ENCODE measurements around the gene FADS2. TPM values are rescaled to one million over a fixed set of nuclear protein-coding genes. Genes with fewer than 3 reads are reported as not detected.

FADS2 gene
- total RNA-seq, 1 experiment from 2014 or later: 514 TPM

DNA sequence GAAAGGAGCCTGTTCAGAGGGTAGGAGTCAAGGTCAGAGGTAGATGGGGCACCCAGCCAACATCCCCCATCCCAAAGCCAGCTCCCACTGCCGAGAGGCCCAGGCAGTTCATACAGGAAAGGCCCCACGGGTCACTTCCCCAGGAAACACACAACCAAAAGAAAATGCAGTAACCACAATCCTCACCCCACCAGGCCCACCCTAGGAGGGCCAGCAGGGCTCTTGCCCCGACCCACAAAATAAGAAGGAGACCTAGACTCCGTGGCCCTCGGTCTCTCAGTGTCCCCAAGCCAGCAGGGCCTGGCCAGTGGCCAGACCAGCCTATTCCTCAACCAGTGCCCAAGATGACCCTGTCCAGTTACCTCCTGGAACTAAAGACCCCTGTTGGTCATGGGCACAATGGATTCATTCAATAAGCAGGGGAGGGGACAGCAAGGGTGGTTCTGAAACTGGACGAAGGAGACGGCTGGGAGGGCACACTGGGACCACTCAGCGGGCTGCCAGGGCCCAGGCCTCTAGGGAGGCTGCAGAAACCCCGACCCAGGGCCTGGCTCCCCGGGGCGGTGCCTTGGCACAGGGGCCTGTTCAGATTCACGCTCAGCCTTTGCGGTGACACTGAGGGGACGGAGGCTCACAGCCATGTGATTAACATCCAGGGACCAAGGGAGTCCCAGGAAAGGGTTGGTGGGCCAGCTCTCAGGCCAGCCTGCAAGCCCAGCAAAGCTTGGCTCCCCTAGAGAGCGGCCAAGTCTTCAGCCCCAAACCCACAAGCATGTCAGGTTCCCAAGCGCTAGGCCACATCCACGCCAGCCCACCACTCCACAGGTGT is 83.8 kb downstream of the FADS2 start:
- Histone ChIP-seq H4K20me1 (ENCODE audit: insufficient read depth) (no peaks in the 10 kb centered on the region), H3K4me2 (no peak overlapping the region), H2AFZ (no peak overlapping the region), H3K79me2 (ENCODE audit: low read depth) (no peaks in the 10 kb centered on the region), H3K9me2 (ENCODE audit: insufficient read depth) (no peaks in the 10 kb centered on the region), H3K9me3 (ENCODE audit: insufficient read depth, low read depth) (no peaks in the 10 kb centered on the region), H3K27me3 (ENCODE audit: insufficient read depth, low read depth) (no peaks in the 10 kb centered on the region), H3K4me3 (no peak overlapping the region), H3K36me3 (ENCODE audit: low read depth) (no peaks in the 10 kb centered on the region), H3K27ac (no peak overlapping the region), H3F3A (ENCODE audit: insufficient read depth, low read depth) (peaks cover 9% of the 10 kb centered on the region; the same call in 1 of the 2 replicates), H3K4me1 (replicated peaks; ENCODE audit: insufficient read depth) (no peaks in the 10 kb centered on the region)
- DNase-seq: no peak
- ChIA-PET POLR2A (ENCODE audit: unreplicated experiment) (no interaction called here), CTCF (interaction anchor here (0.6 kb wide), 1 partner anchor 13 kb away, joined by 6 read pairs; no protein-coding TSS in a partner anchor)
- TF ChIP-seq, protein P1, sequence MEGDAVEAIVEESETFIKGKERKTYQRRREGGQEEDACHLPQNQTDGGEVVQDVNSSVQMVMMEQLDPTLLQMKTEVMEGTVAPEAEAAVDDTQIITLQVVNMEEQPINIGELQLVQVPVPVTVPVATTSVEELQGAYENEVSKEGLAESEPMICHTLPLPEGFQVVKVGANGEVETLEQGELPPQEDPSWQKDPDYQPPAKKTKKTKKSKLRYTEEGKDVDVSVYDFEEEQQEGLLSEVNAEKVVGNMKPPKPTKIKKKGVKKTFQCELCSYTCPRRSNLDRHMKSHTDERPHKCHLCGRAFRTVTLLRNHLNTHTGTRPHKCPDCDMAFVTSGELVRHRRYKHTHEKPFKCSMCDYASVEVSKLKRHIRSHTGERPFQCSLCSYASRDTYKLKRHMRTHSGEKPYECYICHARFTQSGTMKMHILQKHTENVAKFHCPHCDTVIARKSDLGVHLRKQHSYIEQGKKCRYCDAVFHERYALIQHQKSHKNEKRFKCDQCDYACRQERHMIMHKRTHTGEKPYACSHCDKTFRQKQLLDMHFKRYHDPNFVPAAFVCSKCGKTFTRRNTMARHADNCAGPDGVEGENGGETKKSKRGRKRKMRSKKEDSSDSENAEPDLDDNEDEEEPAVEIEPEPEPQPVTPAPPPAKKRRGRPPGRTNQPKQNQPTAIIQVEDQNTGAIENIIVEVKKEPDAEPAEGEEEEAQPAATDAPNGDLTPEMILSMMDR (conservative IDR thresholded peaks at IDR 0.05): no peak
- no peak for TF ChIP-seq EZH2 (IDR thresholded peaks at IDR 0.05; ENCODE audit: low read depth)
- intact Hi-C loops (cut with micrococcal nuclease; ENCODE audit: unreplicated experiment): no loop called here
- BruUV-seq (replicated peaks): no TSS peak

DNA sequence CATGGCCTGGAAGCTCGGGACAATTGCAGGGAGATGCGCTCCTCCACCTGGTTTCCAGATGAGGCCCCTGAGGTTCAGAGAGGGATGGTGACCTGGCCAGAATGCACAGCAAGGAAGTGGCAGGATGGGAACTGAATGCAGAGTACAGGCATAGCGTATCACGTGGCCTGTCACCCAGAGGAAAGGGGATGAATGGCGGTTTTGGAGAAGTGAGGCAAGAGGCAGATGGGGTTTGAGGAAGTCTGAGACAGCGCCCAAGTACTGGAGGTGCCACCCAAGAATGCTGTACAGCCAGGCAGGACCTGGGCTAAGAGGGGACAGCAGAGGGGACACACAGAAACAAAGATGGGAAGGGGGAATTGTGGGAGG is 84.4 kb downstream of the FADS2 start:
- ChIA-PET POLR2A (ENCODE audit: unreplicated experiment) (no interaction called here), CTCF (no interaction called here)
- TF ChIP-seq, protein P1 (conservative IDR thresholded peaks at IDR 0.05): no peak
- no peak for TF ChIP-seq EZH2 (IDR thresholded peaks at IDR 0.05; ENCODE audit: low read depth)

DNA sequence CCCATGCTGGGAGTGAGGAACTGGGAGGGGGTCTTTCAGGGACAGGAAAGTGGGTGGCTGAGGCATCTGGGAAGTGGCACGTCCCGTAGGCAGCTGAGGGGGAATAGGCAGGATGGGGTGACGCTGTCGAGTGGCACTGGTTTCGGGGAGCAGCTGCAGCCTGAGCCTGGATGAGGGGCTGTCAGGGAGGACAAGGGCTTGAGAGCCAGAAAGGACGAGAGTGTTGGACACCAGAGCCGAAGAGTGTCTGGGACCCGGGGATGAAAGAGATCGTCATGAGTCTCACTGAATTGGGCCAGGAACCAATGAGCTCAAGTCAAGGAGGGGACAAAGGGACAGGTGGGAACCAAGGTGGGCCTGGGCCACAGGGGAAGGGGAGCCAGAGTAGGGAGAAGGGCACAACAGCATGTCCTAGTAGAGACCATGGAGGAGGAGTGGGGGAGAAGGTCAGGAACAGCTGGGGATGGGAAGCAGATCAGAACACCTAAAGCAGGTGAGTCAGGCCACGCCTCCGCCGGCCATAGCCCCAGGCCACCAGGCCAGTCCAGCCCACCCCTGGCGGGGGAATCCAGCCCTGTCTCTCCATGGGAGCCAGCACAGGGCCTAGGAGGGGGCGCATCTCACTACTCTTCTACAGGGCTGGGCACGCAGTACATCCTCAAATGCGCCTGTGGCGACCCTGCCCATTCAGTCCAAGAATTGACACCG is 85.0 kb downstream of the FADS2 start:
- H3K4me1 ChIP-seq (replicated peaks; ENCODE audit: insufficient read depth): no peaks in the 10 kb centered on the region; the same call in 1 of the 2 replicates
- no peak overlapping the region for H2AFZ ChIP-seq
- H3K27me3 ChIP-seq (ENCODE audit: insufficient read depth, low read depth): peaks cover 5% of the 10 kb centered on the region
- no TSS peak for BruUV-seq (replicated peaks)
- peaks cover 9% of the 10 kb centered on the region; the same call in 1 of the 2 replicates for H3F3A ChIP-seq (ENCODE audit: insufficient read depth, low read depth)
- H3K79me2 ChIP-seq (ENCODE audit: low read depth): no peaks in the 10 kb centered on the region
- H3K36me3 ChIP-seq (ENCODE audit: low read depth): no peaks in the 10 kb centered on the region
- TF ChIP-seq, protein P1 (conservative IDR thresholded peaks at IDR 0.05): no peak
- no peak for TF ChIP-seq EZH2 (IDR thresholded peaks at IDR 0.05; ENCODE audit: low read depth)
- H3K9me3 ChIP-seq (ENCODE audit: insufficient read depth, low read depth): no peaks in the 10 kb centered on the region
- no peak for DNase-seq
- no peaks in the 10 kb centered on the region for H3K9me2 ChIP-seq (ENCODE audit: insufficient read depth)
- no peak overlapping the region for H3K4me2 ChIP-seq
- H3K27ac ChIP-seq: no peak overlapping the region
- no peaks in the 10 kb centered on the region for H4K20me1 ChIP-seq (ENCODE audit: insufficient read depth)
- CTCF ChIA-PET: no interaction called here
- intact Hi-C loops (cut with micrococcal nuclease; ENCODE audit: unreplicated experiment): no loop called here
- H3K4me3 ChIP-seq: no peak overlapping the region
- POLR2A ChIA-PET (ENCODE audit: unreplicated experiment): no interaction called here

More for the DNA sequence above, 84.4 kb downstream of the FADS2 start:
- no peak for DNase-seq
- H3K4me2 ChIP-seq: no peak overlapping the region
- BruUV-seq (replicated peaks): no TSS peak
- no peaks in the 10 kb centered on the region for H3K9me3 ChIP-seq (ENCODE audit: insufficient read depth, low read depth)
- H3K27me3 ChIP-seq (ENCODE audit: insufficient read depth, low read depth): no peaks in the 10 kb centered on the region
- no peaks in the 10 kb centered on the region for H4K20me1 ChIP-seq (ENCODE audit: insufficient read depth)
- H3F3A ChIP-seq (ENCODE audit: insufficient read depth, low read depth): peaks cover 9% of the 10 kb centered on the region; the same call in 1 of the 2 replicates
- H3K4me1 ChIP-seq (replicated peaks; ENCODE audit: insufficient read depth): no peaks in the 10 kb centered on the region
- no peaks in the 10 kb centered on the region for H3K9me2 ChIP-seq (ENCODE audit: insufficient read depth)
- H3K79me2 ChIP-seq (ENCODE audit: low read depth): no peaks in the 10 kb centered on the region
- H2AFZ ChIP-seq: no peak overlapping the region
- H3K4me3 ChIP-seq: no peak overlapping the region
- no peaks in the 10 kb centered on the region for H3K36me3 ChIP-seq (ENCODE audit: low read depth)
- intact Hi-C loops (cut with micrococcal nuclease; ENCODE audit: unreplicated experiment): no loop called here
- H3K27ac ChIP-seq: no peak overlapping the region
